HCT116 (cell line): ENCODE measurements around the gene LIMK2. TPM values are rescaled to one million over a fixed set of nuclear protein-coding genes. Genes with fewer than 3 reads are reported as not detected.

Source experiments
- ATAC-seq: fragments of 200-7000 bp; cut with Tn5 transposase; 2 replicates; pipeline ENCODE4 v1.9.1; 2020; ENCODE audit warnings: mild to moderate bottlenecking, moderate library complexity
- BruUV-seq: library from RNA; stranded (reverse); fragments of 400-500 nt; replicated peaks from 2 replicates; lab custom pipeline; 2021; lab: Mats Ljungman, UMichigan
- CTCF ChIA-PET: fragments of 300-600 bp; sonication (Branson Sonifier 250); formaldehyde crosslinking; loops from one replicate; lab custom pipeline; 2021; ENCODE audit warnings: antibody characterized with exemption; lab: Charles Lee
- POLR2A ChIA-PET: fragments of 300-600, 350-600 bp; sonication (Branson Sonifier 250); formaldehyde crosslinking; loops from one replicate; lab custom pipeline; 2021; ENCODE audit warnings: antibody characterized with exemption; lab: Charles Lee
- RAD21 ChIA-PET, 2 experiments: fragments of 300-600 bp; sonication (Branson Sonifier 250); formaldehyde crosslinking; loops; one replicate each; lab custom pipeline; 2023; ENCODE audit warnings: low total read pairs in 2 of 2; ENCODE audit not compliant: uncharacterized antibody in 2 of 2, unreplicated experiment in 2 of 2, low non-redundant PET in 1 of 2; lab: Charles Lee
- DNase-seq: peaks from one replicate; pipeline ENCODE4 v3.0.0-alpha.2; 2010; ENCODE audit warnings: low read depth, low spot score
- H2AFZ ChIP-seq: fragments of 200-600 bp; shearing (Covaris generic), sonication (generic); 2 replicates; pipeline ENCODE4 v1.6.1; 2017; ENCODE audit warnings: low read depth, mixed run types, mixed read lengths, antibody characterized with exemption, low read length; ENCODE audit not compliant: poor library complexity, severe bottlenecking
- H3K27ac ChIP-seq: 2 replicates; pipeline ENCODE4 v1.5.1; 2012; ENCODE audit warnings: low read depth, low read length
- H3K27me3 ChIP-seq: fragments of 200-600 bp; sonication (generic); 2 replicates; pipeline ENCODE4 v1.6.1; 2016; ENCODE audit warnings: mixed run types, low read length, mixed read lengths; ENCODE audit not compliant: insufficient read depth
- H3K36me3 ChIP-seq, 2 experiments: fragments of 200-500 bp in 1 of 2; fragments of 200-600 bp in 1 of 2; sonication (Bioruptor generic) in 1 of 2; sonication (generic) in 1 of 2; 2 replicates each; pipeline versions ENCODE4 v1.5.1 to v1.6.1; 2014 to 2016; ENCODE audit warnings: low read length in 2 of 2, inconsistent platforms in 1 of 2, mixed read lengths in 1 of 2, mixed run types in 1 of 2; ENCODE audit not compliant: insufficient read depth in 2 of 2, control insufficient read depth in 1 of 2
- H3K4me1 ChIP-seq, 2 experiments: fragments of 200-600 bp in 1 of 2; sonication (generic) in 1 of 2; 2 replicates each; pipeline versions ENCODE4 v1.5.1 to v1.6.1; 2012 to 2017; ENCODE audit warnings: low read length in 2 of 2, inconsistent platforms in 1 of 2, mild to moderate bottlenecking in 1 of 2, mixed read lengths in 1 of 2, mixed run types in 1 of 2, moderate library complexity in 1 of 2; ENCODE audit not compliant: insufficient read depth in 2 of 2, control insufficient read depth in 1 of 2
- H3K4me2 ChIP-seq: fragments of 200-600 bp; sonication (generic); 2 replicates; pipeline ENCODE4 v1.6.1; 2017; ENCODE audit warnings: mixed run types, low read length, mixed read lengths
- H3K4me3 ChIP-seq, 2 experiments: fragments of 200-600 bp in 1 of 2; sonication (generic) in 1 of 2; replicated peaks in 1 of 2; 2 replicates each; pipeline ENCODE4 v1.5.1; 2011 to 2016; ENCODE audit warnings: low read length in 2 of 2, control low read depth in 1 of 2, low read depth in 1 of 2, mild to moderate bottlenecking in 1 of 2, mixed read lengths in 1 of 2, mixed run types in 1 of 2
- H3K79me2 ChIP-seq: fragments of 200-600 bp; sonication (generic); 2 replicates; pipeline ENCODE4 v1.6.1; 2017; ENCODE audit warnings: mild to moderate bottlenecking, mixed run types, low read length, moderate library complexity, mixed read lengths; ENCODE audit not compliant: insufficient read depth
- H3K9ac ChIP-seq: fragments of 200-600 bp; sonication (generic); 2 replicates; pipeline ENCODE4 v1.6.1; 2016; ENCODE audit warnings: low read length, mixed read lengths
- H3K9me2 ChIP-seq: fragments of 200-600 bp; sonication (generic), shearing (Covaris generic); 2 replicates; pipeline ENCODE4 v1.6.1; 2017; ENCODE audit warnings: mixed run types, mild to moderate bottlenecking, moderate library complexity; ENCODE audit not compliant: insufficient read depth
- H3K9me3 ChIP-seq, 2 experiments: fragments of 200-500 bp in 1 of 2; fragments of 200-600 bp in 1 of 2; sonication (Bioruptor generic) in 1 of 2; sonication (generic) in 1 of 2; 2 replicates each; pipeline ENCODE4 v1.6.1; 2014 to 2017; ENCODE audit warnings: low read length in 2 of 2, mixed read lengths in 2 of 2, inconsistent platforms in 1 of 2, low read depth in 1 of 2, mild to moderate bottlenecking in 1 of 2, mixed run types in 1 of 2, moderate library complexity in 1 of 2; ENCODE audit not compliant: control insufficient read depth in 1 of 2, insufficient read depth in 1 of 2
- H4K20me1 ChIP-seq: fragments of 200-600 bp; sonication (generic), shearing (Covaris generic); 2 replicates; pipeline ENCODE4 v1.6.1; 2017; ENCODE audit warnings: mixed run types, mild to moderate bottlenecking, moderate library complexity; ENCODE audit not compliant: insufficient read depth
- CEBPB ChIP-seq: IDR thresholded peaks from 2 replicates; pipeline ENCODE4 v1.6.1; 2012; ENCODE audit warnings: low read depth
- ELF1 ChIP-seq: IDR thresholded peaks from 2 replicates; pipeline ENCODE4 v1.6.1; 2012; ENCODE audit warnings: low read depth, borderline replicate concordance
- EZH2phosphoT487 ChIP-seq: fragments of 200-600 bp; IDR thresholded peaks from 2 replicates; pipeline ENCODE4 v1.6.1; 2018; ENCODE audit warnings: antibody characterized with exemption, borderline replicate concordance
- FOSL1 ChIP-seq: IDR thresholded peaks from 2 replicates; pipeline ENCODE4 v1.6.1; 2012; ENCODE audit warnings: low read depth
- POLR2AphosphoS5 ChIP-seq: IDR thresholded peaks from 2 replicates; pipeline ENCODE4 v1.6.1; 2011; ENCODE audit warnings: mild to moderate bottlenecking, low read depth, low read length, moderate library complexity
- RAD21 ChIP-seq: IDR thresholded peaks from 2 replicates; pipeline ENCODE4 v1.6.1; 2012; ENCODE audit warnings: low read depth, mild to moderate bottlenecking
- SP1 ChIP-seq: IDR thresholded peaks from 2 replicates; pipeline ENCODE4 v1.6.1; 2012; ENCODE audit warnings: low read depth
- TCF7L2 ChIP-seq: IDR thresholded peaks from 2 replicates; pipeline ENCODE4 v1.7.0; 2011; ENCODE audit warnings: borderline replicate concordance, inconsistent platforms; ENCODE audit not compliant: insufficient read depth, insufficient read length; ENCODE audit errors: extremely low read depth
- intact Hi-C: fragments of 100-400 bp; cut with micrococcal nuclease; formaldehyde crosslinking; loops from 2 replicates; pipeline ENCODE4 v1.10.0; 2022
- total RNA-seq: library from RNA; stranded (reverse); gene quantifications from one replicate; pipeline ENCODE4 v1.2.1, GENCODE V29; 2021; ENCODE audit not compliant: unreplicated experiment

LIMK2 gene
- total RNA-seq, 1 experiment from 2014 or later = 21.9 TPM

DNA sequence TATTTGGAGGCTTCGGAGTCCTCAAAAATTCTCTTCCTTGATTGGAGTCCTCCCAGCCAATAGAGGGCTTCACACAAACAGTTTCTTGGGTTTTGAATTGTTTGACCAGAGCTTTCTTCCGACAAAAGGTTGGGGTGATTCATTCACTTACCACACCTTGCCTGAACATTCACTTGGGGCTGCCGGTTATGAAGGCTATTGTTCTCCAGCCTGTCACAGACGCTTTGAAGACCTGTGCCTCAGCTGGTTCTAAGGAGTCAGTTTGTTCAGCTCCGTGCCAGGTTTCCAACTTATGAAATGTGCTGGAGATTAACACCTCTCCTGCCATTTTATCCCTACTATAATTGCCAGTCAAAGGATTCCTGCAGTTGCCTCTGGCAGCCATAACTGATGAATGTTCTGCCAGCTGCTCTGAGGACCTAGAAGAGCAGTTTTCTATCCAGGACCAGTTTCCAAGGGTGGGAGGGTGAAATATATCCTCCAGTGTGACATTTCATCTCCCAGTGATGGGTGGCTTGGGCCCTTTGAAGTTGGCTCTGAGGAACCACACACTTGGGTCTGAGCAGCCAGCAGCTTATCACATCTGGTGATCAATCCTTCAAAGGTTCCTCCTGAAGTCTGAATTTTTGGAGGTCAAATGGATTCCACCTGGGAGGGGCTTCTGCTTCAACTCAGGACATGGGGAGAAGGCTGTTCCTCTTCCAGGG is 31.4 kb downstream of the LIMK2 start:
- Histone ChIP-seq H3K9ac (peak overlapping the region; percentile 42), H3K27me3 (no peaks in the 10 kb centered on the region), H3K9me2 (no peaks in the 10 kb centered on the region), H3K36me3 (0 out of 4 replicates have a peak, but pooled peaks cover 0 to under 1% of the 10 kb centered on the region in 2 experiments), H3K4me1 (peaks cover 47 to 64% of the 10 kb centered on the region in 2 experiments), H3K27ac (peak overlapping the region; percentile 60), H3K79me2 (peaks cover 33% of the 10 kb centered on the region; the same call in 1 of the 2 replicates), H3K4me3 (peak overlapping the region; percentile 37 to 46), H3K4me2 (peak overlapping the region; percentile 71), H3K9me3 (no peaks in the 10 kb centered on the region), H4K20me1 (peaks cover 4% of the 10 kb centered on the region; the same call in 1 of the 2 replicates), H2AFZ (no peak overlapping the region)
- ATAC-seq = peak; percentile 67
- peak; percentile 24 for TF ChIP-seq TCF7L2
- TF ChIP-seq RAD21 = no peak
- TF ChIP-seq CEBPB = no peak
- 0 out of 2 replicates have a peak, but pooled peaks have one; percentile 34 for TF ChIP-seq ELF1
- no peak for TF ChIP-seq SP1
- 0 out of 2 replicates have a peak, but pooled peaks have one; percentile 23 for TF ChIP-seq FOSL1
- TF ChIP-seq POLR2AphosphoS5 = peak; percentile 45; the same call in 1 of the 2 replicates
- no peak for TF ChIP-seq EZH2phosphoT487
- intact Hi-C loops = no loop called here
- TSS peak; percentile 77 for BruUV-seq
- CTCF ChIA-PET = interaction anchor here (0.9 to 2.0 kb wide), 4 partner anchors 12 to 136 kb away, joined by 3 to 11 read pairs (median 4); partner anchors contain the start of gene SELENOM
- peak; percentile 51 for DNase-seq
- RAD21 ChIA-PET = no interaction called here
- POLR2A ChIA-PET = interaction anchor here (0.7 to 1.8 kb wide), 5 partner anchors 8 to 136 kb away, joined by 3 to 11 read pairs (median 3); partner anchors contain the start of gene SELENOM
